GM18520 (cell line): ENCODE data around the gene RERE.
A peak's percentile ranks its signal among the peaks of the same experiment; 100 is the strongest.
"Not testable (repeated sequence)": the region's sequence is repeated elsewhere in the genome, so short reads cannot be mapped to it uniquely, and the experiment has no call there.

Experiments
- ATAC-seq: cut with Tn5 transposase; IDR thresholded peaks from one replicate; pipeline ENCODE4 v1.9.1; 2021; ENCODE audit not compliant: unreplicated experiment

The RERE gene

GRCh38 chr1:8649027-8649426, 168.4 kb downstream of the RERE start:
- peak; percentile 31 for ATAC-seq

- ATAC-seq, result no peak
Observed at GRCh38 chr1:8646996-8647395, 170.4 kb downstream of the RERE start.

GRCh38 chr1:8646189-8646588, 171.3 kb downstream of the RERE start:
- ATAC-seq, result no peak

GRCh38 chr1:8643542-8644536, 173.6 kb downstream of the RERE start:
- peak; percentile 61 for ATAC-seq

- ATAC-seq, result no peak
Observed at GRCh38 chr1:8642114-8642513, 175.3 kb downstream of the RERE start.

GRCh38 chr1:8641377-8641997, 176.0 kb downstream of the RERE start:
- ATAC-seq, result no peak

GRCh38 chr1:8640950-8641349, 176.5 kb downstream of the RERE start:
- no peak for ATAC-seq

GRCh38 chr1:8639148-8639547, 178.3 kb downstream of the RERE start:
- ATAC-seq, result no peak

GRCh38 chr1:8633741-8634501, 183.5 kb downstream of the RERE start:
- ATAC-seq, result no peak

GRCh38 chr1:8632102-8632501, 185.3 kb downstream of the RERE start:
- no peak for ATAC-seq

- no peak for ATAC-seq
Observed at GRCh38 chr1:8631163-8631562, 186.3 kb downstream of the RERE start.

GRCh38 chr1:8629241-8630091, 188.0 kb downstream of the RERE start:
- ATAC-seq, result peak; percentile 79

GRCh38 chr1:8628606-8629005, 188.8 kb downstream of the RERE start:
- ATAC-seq, result no peak

- ATAC-seq, result no peak
Observed at GRCh38 chr1:8627728-8628127, 189.7 kb downstream of the RERE start.

- ATAC-seq, result no peak
Observed at GRCh38 chr1:8625981-8626898, 191.2 kb downstream of the RERE start.

- no peak for ATAC-seq
Observed at GRCh38 chr1:8625491-8625890, 191.9 kb downstream of the RERE start.

GRCh38 chr1:8623651-8624192, 193.7 kb downstream of the RERE start:
- not testable (repeated sequence) for ATAC-seq

- not testable (repeated sequence) for ATAC-seq
Observed at GRCh38 chr1:8621785-8622348, 195.6 kb downstream of the RERE start.
